Measurements from ENCODE around the gene HOXD3. TPM values are rescaled to one million over a fixed set of nuclear protein-coding genes. Genes with fewer than 3 reads are reported as not detected.

HOXD3 gene
- polyA plus RNA-seq, 3 donors = not detected

- TF ChIP-seq, protein P1, sequence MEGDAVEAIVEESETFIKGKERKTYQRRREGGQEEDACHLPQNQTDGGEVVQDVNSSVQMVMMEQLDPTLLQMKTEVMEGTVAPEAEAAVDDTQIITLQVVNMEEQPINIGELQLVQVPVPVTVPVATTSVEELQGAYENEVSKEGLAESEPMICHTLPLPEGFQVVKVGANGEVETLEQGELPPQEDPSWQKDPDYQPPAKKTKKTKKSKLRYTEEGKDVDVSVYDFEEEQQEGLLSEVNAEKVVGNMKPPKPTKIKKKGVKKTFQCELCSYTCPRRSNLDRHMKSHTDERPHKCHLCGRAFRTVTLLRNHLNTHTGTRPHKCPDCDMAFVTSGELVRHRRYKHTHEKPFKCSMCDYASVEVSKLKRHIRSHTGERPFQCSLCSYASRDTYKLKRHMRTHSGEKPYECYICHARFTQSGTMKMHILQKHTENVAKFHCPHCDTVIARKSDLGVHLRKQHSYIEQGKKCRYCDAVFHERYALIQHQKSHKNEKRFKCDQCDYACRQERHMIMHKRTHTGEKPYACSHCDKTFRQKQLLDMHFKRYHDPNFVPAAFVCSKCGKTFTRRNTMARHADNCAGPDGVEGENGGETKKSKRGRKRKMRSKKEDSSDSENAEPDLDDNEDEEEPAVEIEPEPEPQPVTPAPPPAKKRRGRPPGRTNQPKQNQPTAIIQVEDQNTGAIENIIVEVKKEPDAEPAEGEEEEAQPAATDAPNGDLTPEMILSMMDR (IDR thresholded peaks at IDR 0.05) = no peak
- peaks cover 8% of the 10 kb centered on the region for H3K4me1 Mint-ChIP-seq
- Histone ChIP-seq H3K4me3 (replicated peaks in 1 of 3; ENCODE audit: low read depth in 2 of 3, low read length in 3 of 3) (no peak overlapping the region), H4K20me1 (ENCODE audit: insufficient read depth, low read length) (no peaks in the 10 kb centered on the region), H3K4me1 (ENCODE audit: control insufficient read depth in 1 of 2, insufficient read depth in 2 of 2, low read length in 2 of 2) (no peaks in the 10 kb centered on the region), H3K4me2 (replicated peaks; ENCODE audit: extremely low read depth, low read length, poor library complexity, severe bottlenecking) (no peak overlapping the region), H3K9ac (ENCODE audit: insufficient read depth, low read length, poor library complexity, severe bottlenecking) (no peak overlapping the region), H3K79me2 (ENCODE audit: insufficient read depth, low read length) (no peaks in the 10 kb centered on the region), H3K9me3 (replicated peaks in 1 of 2; ENCODE audit: control insufficient read depth in 1 of 2, insufficient read depth in 1 of 2, low read length in 2 of 2) (peaks cover 4 to 50% of the 10 kb centered on the region in 2 donors), H2AFZ (ENCODE audit: insufficient read depth, low read depth, low read length, poor library complexity, severe bottlenecking) (no peak overlapping the region), H3K36me3 (replicated peaks in 1 of 2; ENCODE audit: control insufficient read depth in 1 of 2, insufficient read depth in 2 of 2, low read length in 2 of 2) (no peaks in the 10 kb centered on the region), H3K27me3 (ENCODE audit: control insufficient read depth in 2 of 2, insufficient read depth in 2 of 2, low read length in 2 of 2) (peaks cover 86 to 100% of the 10 kb centered on the region in 2 donors), H3K27ac (ENCODE audit: low read depth in 1 of 2, low read length in 2 of 2) (no peak overlapping the region)
- H3K27me3 Mint-ChIP-seq (ENCODE audit: low read depth in 3 of 3) = peaks cover 99 to 100% (median 100%) of the 10 kb centered on the region in 3 donors
- peaks cover 0 to 8% of the 10 kb centered on the region in 2 donors for H3K36me3 Mint-ChIP-seq
- H3K27ac Mint-ChIP-seq = no peak overlapping the region
- 8% methylated on average over 24 of the region's 29 CpGs for WGBS (ENCODE audit: insufficient coverage)
- intact Hi-C loops (cut with micrococcal nuclease) = no loop called here
- peaks cover 0 to 52% (median 31%) of the 10 kb centered on the region in 7 donors for H3K9me3 Mint-ChIP-seq
- peak overlapping the region in 1 of 2 donors; percentile 54 for H3K4me3 Mint-ChIP-seq
- DNase-seq = no peak
Measured at GRCh38 chr2:176162911-176163671, 6.0 kb downstream of the HOXD3 start.

- peaks cover 6% of the 10 kb centered on the region for H3K4me1 Mint-ChIP-seq
- no peaks in the 10 kb centered on the region for H3K79me2 ChIP-seq (ENCODE audit: insufficient read depth, low read length)
- no CpG with 5 or more reads among the region's 12 CpGs for WGBS (ENCODE audit: insufficient coverage)
- peaks cover 0 to 52% (median 33%) of the 10 kb centered on the region in 7 donors for H3K9me3 Mint-ChIP-seq
- DNase-seq = no peak
- H3K36me3 ChIP-seq (replicated peaks in 1 of 2; ENCODE audit: control insufficient read depth in 1 of 2, insufficient read depth in 2 of 2, low read length in 2 of 2) = no peaks in the 10 kb centered on the region
- peaks cover 0 to 8% of the 10 kb centered on the region in 2 donors for H3K36me3 Mint-ChIP-seq
- no peaks in the 10 kb centered on the region for H3K4me1 ChIP-seq (ENCODE audit: control insufficient read depth in 1 of 2, insufficient read depth in 2 of 2, low read length in 2 of 2)
- no peak overlapping the region for H3K4me2 ChIP-seq (replicated peaks; ENCODE audit: extremely low read depth, low read length, poor library complexity, severe bottlenecking)
- peaks cover 96 to 100% (median 100%) of the 10 kb centered on the region in 3 donors for H3K27me3 Mint-ChIP-seq (ENCODE audit: low read depth in 3 of 3)
- peaks cover 4 to 50% of the 10 kb centered on the region in 2 donors for H3K9me3 ChIP-seq (replicated peaks in 1 of 2; ENCODE audit: control insufficient read depth in 1 of 2, insufficient read depth in 1 of 2, low read length in 2 of 2)
- no peak overlapping the region for H3K27ac ChIP-seq (ENCODE audit: low read depth in 1 of 2, low read length in 2 of 2)
- H4K20me1 ChIP-seq (ENCODE audit: insufficient read depth, low read length) = no peaks in the 10 kb centered on the region
- no peak overlapping the region for H3K27ac Mint-ChIP-seq
- H3K4me3 Mint-ChIP-seq = peak overlapping the region in 1 of 2 donors; percentile 54
- intact Hi-C loops (cut with micrococcal nuclease) = no loop called here
- no peak overlapping the region for H3K4me3 ChIP-seq (replicated peaks in 1 of 3; ENCODE audit: low read depth in 2 of 3, low read length in 3 of 3)
- TF ChIP-seq, protein P1 (IDR thresholded peaks at IDR 0.05) = no peak
- peaks cover 81 to 100% of the 10 kb centered on the region in 2 donors for H3K27me3 ChIP-seq (ENCODE audit: control insufficient read depth in 2 of 2, insufficient read depth in 2 of 2, low read length in 2 of 2)
- no peak overlapping the region for H3K9ac ChIP-seq (ENCODE audit: insufficient read depth, low read length, poor library complexity, severe bottlenecking)
- no peak overlapping the region for H2AFZ ChIP-seq (ENCODE audit: insufficient read depth, low read depth, low read length, poor library complexity, severe bottlenecking)
Measured at GRCh38 chr2:176163672-176164056, 6.6 kb downstream of the HOXD3 start.

Data from CD14-positive monocyte (primary cell).